ENCODE data around the gene KCNT2. TPM values are rescaled to one million over a fixed set of nuclear protein-coding genes. Genes with fewer than 3 reads are reported as not detected.

KCNT2 gene
- total RNA-seq, 4 donors from 2014 or later = 1.9 to 9.7 (median 6.3) TPM

DNA sequence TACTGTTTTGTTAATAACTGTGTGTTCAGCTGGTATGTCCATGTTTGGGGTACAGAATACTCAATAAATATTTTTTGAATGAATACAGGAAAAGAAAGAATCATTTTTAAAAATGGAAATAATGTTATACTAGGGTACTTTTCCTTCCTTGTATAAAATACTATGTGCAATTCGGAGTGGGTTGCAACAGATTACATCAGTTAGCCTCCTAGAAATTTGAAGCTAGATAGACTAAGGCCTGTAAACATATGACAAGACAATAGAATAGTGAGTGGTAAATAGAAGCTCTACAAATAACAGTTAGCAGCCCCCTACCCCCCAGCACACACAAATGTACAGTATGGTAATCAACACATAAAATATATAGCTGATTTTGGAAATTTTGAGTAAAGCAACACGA is 195.9 kb downstream of the KCNT2 start:
- TF ChIP-seq, protein P1, sequence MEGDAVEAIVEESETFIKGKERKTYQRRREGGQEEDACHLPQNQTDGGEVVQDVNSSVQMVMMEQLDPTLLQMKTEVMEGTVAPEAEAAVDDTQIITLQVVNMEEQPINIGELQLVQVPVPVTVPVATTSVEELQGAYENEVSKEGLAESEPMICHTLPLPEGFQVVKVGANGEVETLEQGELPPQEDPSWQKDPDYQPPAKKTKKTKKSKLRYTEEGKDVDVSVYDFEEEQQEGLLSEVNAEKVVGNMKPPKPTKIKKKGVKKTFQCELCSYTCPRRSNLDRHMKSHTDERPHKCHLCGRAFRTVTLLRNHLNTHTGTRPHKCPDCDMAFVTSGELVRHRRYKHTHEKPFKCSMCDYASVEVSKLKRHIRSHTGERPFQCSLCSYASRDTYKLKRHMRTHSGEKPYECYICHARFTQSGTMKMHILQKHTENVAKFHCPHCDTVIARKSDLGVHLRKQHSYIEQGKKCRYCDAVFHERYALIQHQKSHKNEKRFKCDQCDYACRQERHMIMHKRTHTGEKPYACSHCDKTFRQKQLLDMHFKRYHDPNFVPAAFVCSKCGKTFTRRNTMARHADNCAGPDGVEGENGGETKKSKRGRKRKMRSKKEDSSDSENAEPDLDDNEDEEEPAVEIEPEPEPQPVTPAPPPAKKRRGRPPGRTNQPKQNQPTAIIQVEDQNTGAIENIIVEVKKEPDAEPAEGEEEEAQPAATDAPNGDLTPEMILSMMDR (IDR thresholded peaks at IDR 0.05; ENCODE audit: low read depth) = no peak

DNA sequence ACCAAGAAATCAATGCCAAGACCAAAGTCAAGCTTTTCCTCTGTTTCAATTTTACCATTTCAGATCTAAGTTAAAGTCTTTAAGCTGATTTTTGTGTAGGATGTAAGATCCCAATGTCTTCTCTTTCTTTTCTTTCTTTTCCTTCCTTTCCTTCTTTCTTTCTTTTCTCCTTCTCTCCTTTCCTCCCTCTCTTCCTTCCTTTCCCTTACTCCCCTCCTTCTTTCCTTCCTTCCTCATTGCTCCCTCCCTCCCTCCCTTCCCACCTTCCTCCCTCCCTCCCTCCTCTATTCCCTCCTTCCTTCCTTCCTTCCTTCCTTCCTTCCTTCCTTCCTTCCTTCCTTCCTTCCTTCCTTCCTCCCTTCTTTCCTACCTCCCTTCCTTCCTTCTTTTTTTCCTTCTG is 197.5 kb downstream of the KCNT2 start:
- TF ChIP-seq, protein P1 (IDR thresholded peaks at IDR 0.05; ENCODE audit: low read depth) = no peak

GRCh38 chr1:196409586-196409985 is 198.7 kb downstream of the KCNT2 start:
- TF ChIP-seq, protein P1 (IDR thresholded peaks at IDR 0.05; ENCODE audit: low read depth) = no peak

GRCh38 chr1:196407358-196408051 is 200.7 kb downstream of the KCNT2 start:
- TF ChIP-seq, protein P1 (IDR thresholded peaks at IDR 0.05; ENCODE audit: low read depth) = no peak

GRCh38 chr1:196405839-196406238 is 202.4 kb downstream of the KCNT2 start:
- TF ChIP-seq, protein P1 (IDR thresholded peaks at IDR 0.05; ENCODE audit: low read depth) = no peak

DNA sequence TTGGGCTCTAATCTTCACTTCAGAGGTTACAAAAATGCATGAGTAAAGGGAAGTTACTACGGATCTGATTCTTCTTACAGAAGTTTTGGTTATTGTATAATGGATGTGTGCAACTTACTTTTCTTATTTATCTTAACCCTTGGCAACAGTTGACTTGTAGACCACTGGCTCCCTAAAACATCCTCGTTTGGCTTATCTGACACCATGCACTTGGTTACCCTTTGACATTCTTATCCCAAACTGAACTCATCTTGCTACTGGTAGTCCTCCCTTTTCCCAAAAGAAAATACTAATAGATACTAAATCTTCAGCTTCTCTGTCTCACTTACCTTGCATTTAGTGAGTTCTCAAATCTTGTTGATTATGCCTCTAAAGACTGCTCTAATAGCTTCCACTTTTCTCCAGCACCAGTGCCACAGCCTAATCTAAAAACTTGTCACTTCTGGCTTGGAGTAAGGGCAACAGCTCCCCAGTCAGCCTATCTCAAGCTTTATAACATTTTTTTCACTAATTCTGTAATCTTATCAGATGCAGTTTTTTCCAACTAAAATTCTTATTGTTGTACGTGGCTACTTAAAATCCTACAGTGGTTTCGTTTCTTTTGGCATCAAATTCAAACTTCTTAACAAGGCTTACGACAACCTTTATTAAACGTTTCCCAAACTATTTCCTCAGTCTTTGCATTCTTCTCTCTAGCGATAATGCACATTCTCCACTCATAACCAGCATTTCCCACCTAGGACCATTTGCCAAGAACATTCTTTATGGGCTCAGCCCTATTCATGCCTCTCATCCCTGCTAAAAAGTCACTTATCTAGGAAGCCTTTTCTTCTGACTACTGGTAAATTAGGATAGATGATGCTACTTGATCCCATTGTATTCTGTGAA is 204.2 kb downstream of the KCNT2 start:
- TF ChIP-seq, protein P1 (IDR thresholded peaks at IDR 0.05; ENCODE audit: low read depth) = no peak

DNA sequence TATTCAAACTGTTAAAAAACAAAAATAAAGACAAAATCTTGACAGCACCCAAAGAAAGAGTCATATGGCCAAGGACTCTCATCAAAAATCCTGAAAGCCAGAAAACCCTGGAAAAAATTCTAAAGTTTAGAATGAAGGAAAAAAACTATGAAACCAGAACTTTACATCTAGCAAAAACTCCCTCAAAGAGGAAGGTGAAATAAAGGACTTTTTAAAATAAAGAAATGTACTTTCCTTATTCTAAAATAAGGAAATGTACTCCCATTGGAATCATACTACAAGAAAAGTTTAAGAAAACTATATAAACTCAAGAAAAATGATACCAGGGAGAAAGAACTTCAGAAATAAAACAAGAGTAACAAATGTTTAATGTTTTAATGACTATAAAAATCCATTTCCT is 206.3 kb downstream of the KCNT2 start:
- TF ChIP-seq, protein P1 (IDR thresholded peaks at IDR 0.05; ENCODE audit: low read depth) = no peak

Measured in subcutaneous adipose tissue (tissue), 4 donors.